Nephron progenitor cell (in vitro differentiated cells): ENCODE results near the gene APOBEC3F.
"Not testable (repeated sequence)": the region's sequence is repeated elsewhere in the genome, so short reads cannot be mapped to it uniquely, and the experiment has no call there.

Experiments
- DNase-seq: peaks from one replicate; pipeline ENCODE4 v3.0.0; 2021
- H3K27ac Mint-ChIP-seq: 2 replicates; pipeline ENCODE4 v1.8.0; 2021; ENCODE audit warnings: mild to moderate bottlenecking, moderate library complexity, mixed read lengths
- H3K27me3 Mint-ChIP-seq: 2 replicates; pipeline ENCODE4 v1.8.0; 2021; ENCODE audit warnings: mild to moderate bottlenecking, low read depth, mixed read lengths; ENCODE audit not compliant: poor library complexity
- H3K36me3 Mint-ChIP-seq: 2 replicates; pipeline ENCODE4 v1.8.0; 2021; ENCODE audit warnings: low read depth, mixed read lengths
- H3K4me1 Mint-ChIP-seq: 2 replicates; pipeline ENCODE4 v1.8.0; 2021; ENCODE audit warnings: mixed read lengths
- H3K4me3 Mint-ChIP-seq: 2 replicates; pipeline ENCODE4 v1.8.0; 2021; ENCODE audit warnings: mild to moderate bottlenecking, moderate library complexity, mixed read lengths
- H3K9me3 Mint-ChIP-seq: 2 replicates; pipeline ENCODE4 v1.8.0; 2021; ENCODE audit warnings: mild to moderate bottlenecking, moderate library complexity, mixed read lengths
- TF ChIP-seq, protein P1 (sequence below): fragments of 200-600 bp; sonication (generic); IDR thresholded peaks from 2 replicates; pipeline ENCODE4 v1.5.0; 2021; ENCODE audit warnings: antibody characterized with exemption

APOBEC3F gene

GRCh38 chr22:39066442-39067276 is 26.0 kb downstream of the APOBEC3F start:
- not testable (repeated sequence) for H3K27ac Mint-ChIP-seq, H3K9me3 Mint-ChIP-seq, H3K4me3 Mint-ChIP-seq, H3K27me3 Mint-ChIP-seq, H3K4me1 Mint-ChIP-seq, DNase-seq, H3K36me3 Mint-ChIP-seq

- H3K27ac Mint-ChIP-seq: no peak overlapping the region
- H3K4me3 Mint-ChIP-seq: no peak overlapping the region
- peaks cover 12% of the 10 kb centered on the region for H3K4me1 Mint-ChIP-seq
- no peak for DNase-seq
- no peaks in the 10 kb centered on the region for H3K36me3 Mint-ChIP-seq
- no peaks in the 10 kb centered on the region for H3K9me3 Mint-ChIP-seq
- TF ChIP-seq, protein P1, sequence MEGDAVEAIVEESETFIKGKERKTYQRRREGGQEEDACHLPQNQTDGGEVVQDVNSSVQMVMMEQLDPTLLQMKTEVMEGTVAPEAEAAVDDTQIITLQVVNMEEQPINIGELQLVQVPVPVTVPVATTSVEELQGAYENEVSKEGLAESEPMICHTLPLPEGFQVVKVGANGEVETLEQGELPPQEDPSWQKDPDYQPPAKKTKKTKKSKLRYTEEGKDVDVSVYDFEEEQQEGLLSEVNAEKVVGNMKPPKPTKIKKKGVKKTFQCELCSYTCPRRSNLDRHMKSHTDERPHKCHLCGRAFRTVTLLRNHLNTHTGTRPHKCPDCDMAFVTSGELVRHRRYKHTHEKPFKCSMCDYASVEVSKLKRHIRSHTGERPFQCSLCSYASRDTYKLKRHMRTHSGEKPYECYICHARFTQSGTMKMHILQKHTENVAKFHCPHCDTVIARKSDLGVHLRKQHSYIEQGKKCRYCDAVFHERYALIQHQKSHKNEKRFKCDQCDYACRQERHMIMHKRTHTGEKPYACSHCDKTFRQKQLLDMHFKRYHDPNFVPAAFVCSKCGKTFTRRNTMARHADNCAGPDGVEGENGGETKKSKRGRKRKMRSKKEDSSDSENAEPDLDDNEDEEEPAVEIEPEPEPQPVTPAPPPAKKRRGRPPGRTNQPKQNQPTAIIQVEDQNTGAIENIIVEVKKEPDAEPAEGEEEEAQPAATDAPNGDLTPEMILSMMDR: peak; percentile 6
- H3K27me3 Mint-ChIP-seq: peaks cover 7% of the 10 kb centered on the region
Observed at GRCh38 chr22:39068033-39068785, 27.5 kb downstream of the APOBEC3F start.

DNA sequence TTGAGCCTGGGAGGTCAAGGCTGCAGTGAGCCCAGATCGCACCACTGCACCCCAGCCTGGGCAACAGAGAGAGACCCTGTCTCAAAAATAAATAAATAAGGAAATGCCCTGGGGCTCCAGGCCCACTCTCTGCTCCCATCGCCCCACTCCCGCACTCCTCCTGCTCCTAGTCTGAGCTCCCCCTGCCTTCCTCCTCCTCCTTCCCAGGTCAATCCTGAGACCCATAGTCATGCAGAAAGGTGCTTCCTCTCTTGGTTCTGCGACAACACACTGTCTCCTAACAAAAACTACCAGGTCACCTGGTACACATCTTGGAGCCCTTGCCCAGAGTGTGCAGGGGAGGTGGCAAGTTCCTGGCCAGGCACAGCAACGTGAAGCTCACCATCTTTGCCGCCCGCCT is 29.5 kb downstream of the APOBEC3F start:
- Mint-ChIP-seq H3K4me1 (peaks cover 18% of the 10 kb centered on the region), H3K27ac (no peak overlapping the region), H3K36me3 (no peaks in the 10 kb centered on the region), H3K27me3 (peaks cover 7% of the 10 kb centered on the region), H3K4me3 (no peak overlapping the region), H3K9me3 (no peaks in the 10 kb centered on the region)
- TF ChIP-seq, protein P1: no peak
- no peak for DNase-seq

GRCh38 chr22:39072581-39072981 is 31.9 kb downstream of the APOBEC3F start:
- not testable (repeated sequence) for DNase-seq, H3K4me3 Mint-ChIP-seq, H3K27ac Mint-ChIP-seq, H3K27me3 Mint-ChIP-seq, H3K36me3 Mint-ChIP-seq, H3K9me3 Mint-ChIP-seq
- H3K4me1 Mint-ChIP-seq: peaks cover 37% of the 10 kb centered on the region

DNA sequence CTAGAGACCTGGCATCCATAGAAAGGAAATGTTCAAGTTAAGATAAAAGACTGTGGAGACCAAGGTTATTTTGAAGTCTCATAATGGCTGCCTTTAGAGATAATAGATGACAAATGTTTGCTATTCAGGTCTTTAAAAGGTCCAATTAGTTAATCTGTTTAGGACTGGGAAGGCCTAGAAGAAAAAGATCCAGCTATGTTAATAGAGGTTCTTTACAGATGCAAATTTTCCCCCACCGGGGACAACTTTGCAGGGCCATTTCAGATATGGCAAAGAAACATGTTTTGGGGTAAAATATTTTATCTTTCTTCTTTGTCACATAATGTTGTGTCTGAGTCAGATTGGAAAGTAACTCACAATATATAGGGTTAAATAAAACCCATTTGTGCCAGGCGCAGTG is 33.3 kb downstream of the APOBEC3F start:
- Mint-ChIP-seq H3K27me3 (peaks cover 7% of the 10 kb centered on the region), H3K4me1 (peaks cover 51% of the 10 kb centered on the region), H3K27ac (no peak overlapping the region), H3K9me3 (no peaks in the 10 kb centered on the region), H3K36me3 (no peaks in the 10 kb centered on the region), H3K4me3 (no peak overlapping the region)
- TF ChIP-seq, protein P1: no peak
- DNase-seq: no peak

GRCh38 chr22:39076155-39077025 is 35.7 kb downstream of the APOBEC3F start:
- not testable (repeated sequence) for H3K9me3 Mint-ChIP-seq

GRCh38 chr22:39077026-39077840 is 36.6 kb downstream of the APOBEC3F start, which contains the start of gene APOBEC3G:
APOBEC3G (plus strand) TSS chr22:39077275; CDS start chr22:39077362, 87 bp downstream.
- not testable (repeated sequence) for DNase-seq, H3K36me3 Mint-ChIP-seq, H3K27me3 Mint-ChIP-seq, H3K9me3 Mint-ChIP-seq
- H3K27ac Mint-ChIP-seq: peak within 1 kb of the TSS; percentile 69
- H3K4me1 Mint-ChIP-seq: peaks cover 70% of the 10 kb centered on the region
- peak within 1 kb of the TSS; percentile 76 for H3K4me3 Mint-ChIP-seq

More at GRCh38 chr22:39076155-39077025, 35.7 kb downstream of the APOBEC3F start:
- H3K27ac Mint-ChIP-seq, DNase-seq, H3K27me3 Mint-ChIP-seq, H3K36me3 Mint-ChIP-seq: not testable (repeated sequence)
- Mint-ChIP-seq H3K4me1 (peaks cover 62% of the 10 kb centered on the region), H3K4me3 (peak overlapping the region; percentile 76)

GRCh38 chr22:39077912-39078311 is 37.2 kb downstream of the APOBEC3F start:
- Mint-ChIP-seq H3K4me1 (peaks cover 72% of the 10 kb centered on the region), H3K27ac (peak overlapping the region; percentile 69), H3K4me3 (peak overlapping the region; percentile 59)
- not testable (repeated sequence) for H3K9me3 Mint-ChIP-seq, H3K27me3 Mint-ChIP-seq, DNase-seq, H3K36me3 Mint-ChIP-seq
